Mammary epithelial cell (primary cell): ENCODE results near the gene RASSF5.

Experiments
- CTCF ChIP-seq, 2 donors: IDR thresholded peaks in 1 of 2; conservative IDR thresholded peaks in 1 of 2; 2 replicates each; pipeline ENCODE4 v1.5.1; 2011 to 2012; ENCODE audit warnings: inconsistent platforms in 2 of 2, low read length in 2 of 2, mild to moderate bottlenecking in 2 of 2, control low read depth in 1 of 2, low read depth in 1 of 2; ENCODE audit not compliant: insufficient read depth in 1 of 2; ENCODE audit errors: extremely low read depth in 1 of 2
- EZH2 ChIP-seq: IDR thresholded peaks from 2 replicates; pipeline ENCODE4 v1.6.1; 2012; ENCODE audit warnings: low read length, inconsistent platforms, borderline replicate concordance

GRCh38 chr1:206521694-206522402, 14.5 kb downstream of the RASSF5 start:
- no peak for TF ChIP-seq CTCF (conservative IDR thresholded peaks at IDR 0.05 in 1 of 2, IDR thresholded peaks at IDR 0.05 in 1 of 2; ENCODE audit: extremely low read depth in 1 of 2, insufficient read depth in 1 of 2, low read depth in 1 of 2, low read length in 2 of 2)
- no peak for TF ChIP-seq EZH2
